Adrenal gland (tissue), 5 donors: ENCODE data around the gene AGPS.

Experiments
- POLR2A ChIP-seq, 2 donors: fragments of 450-650 bp; IDR thresholded peaks; one replicate each; pipeline ENCODE4 v1.6.1; 2017; ENCODE audit warnings: antibody characterized with exemption in 2 of 2, mild to moderate bottlenecking in 2 of 2, moderate library complexity in 1 of 2
- TF ChIP-seq, protein P1 (sequence below), 6 experiments: fragments of 450-650 bp in 4 of 6; fragments of 200-600 bp in 2 of 6; sonication (generic) in 1 of 6; IDR thresholded peaks; 1 replicate in 5 of 6; 2 replicates in 1 of 6; pipeline versions ENCODE4 v1.5.1 to v1.8.0; 2016 to 2021; ENCODE audit warnings: antibody characterized with exemption in 6 of 6, mild to moderate bottlenecking in 2 of 6, moderate library complexity in 1 of 6
- donor health status: DM: no; HTN: no; CAD: no.

DNA sequence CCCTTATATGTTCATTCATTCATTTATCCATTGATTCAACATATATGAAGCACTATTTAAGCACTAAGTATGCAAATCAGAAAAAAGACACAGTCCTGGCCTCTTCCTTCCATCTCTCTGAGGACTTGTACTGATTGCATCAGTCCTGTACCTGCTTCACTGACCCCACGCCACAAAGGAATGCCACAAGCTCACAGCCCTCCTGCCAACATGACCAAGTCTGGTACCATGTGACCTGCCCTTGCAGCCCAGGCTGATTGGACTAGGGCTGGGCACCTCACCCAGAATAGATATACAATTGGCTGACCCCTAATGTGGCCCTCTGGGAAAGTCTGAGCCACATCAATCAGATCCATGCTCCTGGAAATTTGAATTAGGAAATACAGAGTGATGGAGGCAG, 196.6 kb downstream of the AGPS start:
- TF ChIP-seq, protein P1, sequence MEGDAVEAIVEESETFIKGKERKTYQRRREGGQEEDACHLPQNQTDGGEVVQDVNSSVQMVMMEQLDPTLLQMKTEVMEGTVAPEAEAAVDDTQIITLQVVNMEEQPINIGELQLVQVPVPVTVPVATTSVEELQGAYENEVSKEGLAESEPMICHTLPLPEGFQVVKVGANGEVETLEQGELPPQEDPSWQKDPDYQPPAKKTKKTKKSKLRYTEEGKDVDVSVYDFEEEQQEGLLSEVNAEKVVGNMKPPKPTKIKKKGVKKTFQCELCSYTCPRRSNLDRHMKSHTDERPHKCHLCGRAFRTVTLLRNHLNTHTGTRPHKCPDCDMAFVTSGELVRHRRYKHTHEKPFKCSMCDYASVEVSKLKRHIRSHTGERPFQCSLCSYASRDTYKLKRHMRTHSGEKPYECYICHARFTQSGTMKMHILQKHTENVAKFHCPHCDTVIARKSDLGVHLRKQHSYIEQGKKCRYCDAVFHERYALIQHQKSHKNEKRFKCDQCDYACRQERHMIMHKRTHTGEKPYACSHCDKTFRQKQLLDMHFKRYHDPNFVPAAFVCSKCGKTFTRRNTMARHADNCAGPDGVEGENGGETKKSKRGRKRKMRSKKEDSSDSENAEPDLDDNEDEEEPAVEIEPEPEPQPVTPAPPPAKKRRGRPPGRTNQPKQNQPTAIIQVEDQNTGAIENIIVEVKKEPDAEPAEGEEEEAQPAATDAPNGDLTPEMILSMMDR (IDR thresholded peaks at IDR 0.05), result no peak
- TF ChIP-seq POLR2A (IDR thresholded peaks at IDR 0.05), result no peak
